CD4-positive, alpha-beta T cell treated with Interleukin-1 beta for 1 hour (primary cell): ENCODE measurements around the gene DDR1.
"Not testable (repeated sequence)": the region's sequence is repeated elsewhere in the genome, so short reads cannot be mapped to it uniquely, and the experiment has no call there.

Source experiments
- DNase-seq, 2 donors: peaks; one replicate each; pipeline ENCODE4 v3.0.0-alpha.2; 2020 to 2022

DDR1 gene

DNA sequence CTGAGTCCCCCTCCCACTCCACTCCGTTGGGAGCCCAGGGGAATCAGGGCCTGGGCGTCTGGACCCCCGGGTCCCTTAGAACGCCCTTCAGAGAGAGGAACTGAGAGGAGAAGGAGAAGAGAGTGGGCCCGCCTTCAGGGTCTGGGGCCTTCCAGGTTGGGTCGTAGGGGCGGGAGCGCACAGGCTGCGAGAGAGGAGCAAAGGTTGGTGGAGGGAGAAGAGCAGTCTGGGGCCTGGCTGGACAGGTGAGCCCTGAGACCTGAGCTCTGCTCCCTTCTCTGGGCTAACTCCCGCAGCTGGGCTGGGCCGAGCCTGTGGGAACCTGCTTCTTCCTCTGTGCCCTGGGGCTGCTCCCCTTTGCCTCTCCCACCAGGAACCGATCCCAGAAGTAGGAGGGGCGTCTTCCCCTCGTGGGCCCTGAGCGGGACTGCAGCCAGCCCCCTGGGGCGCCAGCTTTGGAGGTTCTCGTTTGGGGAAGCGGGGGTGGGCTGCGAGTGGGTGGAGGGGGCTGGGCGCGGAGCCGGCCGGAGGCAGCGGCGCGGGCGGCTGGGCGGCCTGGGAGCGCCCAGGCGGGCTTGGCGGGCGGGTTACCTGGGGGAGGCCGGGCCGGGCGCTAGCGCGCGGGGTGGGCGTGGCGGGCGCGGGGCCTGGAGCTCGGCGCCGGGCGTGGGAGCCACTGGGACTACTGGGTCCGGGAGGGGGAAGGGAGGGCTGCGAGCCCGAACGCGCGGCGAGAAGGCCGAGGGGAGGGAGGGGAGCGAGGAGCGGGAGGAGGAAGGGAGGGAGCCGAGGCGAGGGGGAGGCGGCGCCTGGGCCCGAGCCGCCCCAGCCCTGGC is at the start of gene DDR1:
Gene DDR1, plus strand, starts transcription at position 835 of the 836 bp plus-strand sequence. CDS start 4,211 bp downstream, outside the sequence.
- DNase-seq, result peak; percentile 45 to 56

DNA sequence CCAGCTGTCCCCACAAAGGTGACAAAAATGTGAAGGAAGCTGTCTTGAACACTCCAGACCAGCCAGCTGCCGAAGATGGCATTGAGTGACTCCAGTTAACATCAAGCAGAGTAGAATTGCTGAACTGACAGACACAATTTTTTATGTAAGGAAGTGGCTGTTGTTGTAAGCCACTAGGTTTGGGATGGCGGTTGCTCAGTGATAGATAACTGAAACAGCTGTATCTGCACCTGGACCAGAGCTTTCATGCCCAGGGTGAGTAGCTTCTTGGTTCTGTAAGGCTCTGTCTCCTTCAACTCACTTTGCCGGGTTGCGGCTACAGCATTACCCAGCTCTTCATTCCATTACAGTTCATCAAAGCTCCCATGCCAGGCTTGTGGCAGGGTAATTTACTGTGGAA is 49.7 kb upstream of the DDR1 start:
- no peak for DNase-seq

DNA sequence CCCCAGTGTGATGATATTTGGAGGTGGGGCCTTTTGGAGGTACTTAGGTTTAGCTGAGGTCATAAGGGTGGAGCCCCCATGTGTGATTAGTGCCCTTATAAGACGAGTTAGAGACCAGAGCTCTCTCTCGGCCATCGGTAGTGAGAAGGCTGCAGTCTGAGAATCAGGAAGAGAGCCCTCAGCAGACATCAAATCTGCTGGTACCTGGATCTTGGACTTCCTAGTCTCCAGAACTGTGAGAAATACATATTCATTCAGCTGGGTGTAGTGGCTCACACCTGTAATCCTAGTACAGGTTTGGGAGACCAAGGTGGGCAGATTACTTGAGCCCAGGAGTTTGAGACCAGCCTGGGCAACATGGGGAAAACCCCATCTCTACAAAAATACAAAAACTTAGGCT is 48.7 kb upstream of the DDR1 start:
- DNase-seq, result no peak

DNA sequence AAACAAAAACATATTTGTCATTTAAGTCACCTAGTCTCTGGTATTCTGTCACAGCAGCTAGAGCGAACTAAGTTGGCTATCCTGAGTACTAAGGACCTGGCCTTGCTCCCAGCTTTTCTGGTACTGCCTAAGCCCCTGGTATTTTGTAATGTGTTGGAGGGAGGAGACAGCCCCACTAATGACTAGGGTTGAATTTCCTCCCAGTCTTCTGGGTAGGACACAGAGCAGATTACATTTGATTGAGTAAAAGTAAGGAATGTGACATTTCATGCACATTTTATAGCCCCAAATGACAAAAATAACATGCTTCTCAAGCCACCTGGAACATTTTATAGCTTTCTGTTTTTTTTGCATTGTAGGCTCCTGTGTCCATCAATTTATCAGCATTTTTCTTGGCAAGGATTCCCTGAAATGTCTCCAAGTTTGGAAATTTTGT is 47.9 kb upstream of the DDR1 start:
- no peak for DNase-seq

DNA sequence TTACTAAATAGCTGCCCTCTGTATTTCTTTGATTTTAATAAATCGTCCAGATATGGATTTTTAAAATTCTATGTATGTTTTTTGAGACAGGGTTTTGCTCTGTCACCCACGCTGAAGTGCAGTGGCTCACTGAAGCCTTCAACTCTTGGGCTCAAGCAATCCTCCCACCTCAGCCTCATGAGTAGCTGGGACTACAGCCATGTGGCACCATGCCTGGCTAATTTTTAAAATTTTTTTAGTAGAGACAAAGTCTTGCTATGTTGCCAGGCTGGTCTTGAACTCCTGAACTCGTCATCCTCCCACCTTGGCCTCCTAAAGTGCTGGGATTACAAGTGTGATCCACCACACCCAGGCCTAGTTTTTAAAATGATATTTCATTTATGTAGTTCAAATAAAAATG is 47.4 kb upstream of the DDR1 start:
- no peak for DNase-seq

DNA sequence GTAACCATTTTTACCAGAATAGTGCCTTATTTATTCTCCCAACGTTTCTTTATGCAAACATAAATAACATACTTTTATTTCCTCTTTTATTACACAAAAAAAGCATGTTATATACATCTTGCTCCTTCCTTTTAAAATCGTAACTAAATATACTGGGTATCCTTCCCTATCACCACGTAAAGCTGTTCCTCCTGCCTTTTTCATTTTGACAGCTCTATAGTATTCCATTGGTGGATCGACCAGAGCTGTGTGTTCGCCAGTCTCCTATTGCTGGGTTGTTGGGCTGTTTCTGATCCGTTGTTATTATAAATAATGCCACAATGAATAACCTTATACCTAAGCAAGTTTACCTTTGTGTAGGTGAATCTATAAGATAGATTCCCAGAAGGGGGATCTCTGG is 46.9 kb upstream of the DDR1 start:
- no peak for DNase-seq

DNA sequence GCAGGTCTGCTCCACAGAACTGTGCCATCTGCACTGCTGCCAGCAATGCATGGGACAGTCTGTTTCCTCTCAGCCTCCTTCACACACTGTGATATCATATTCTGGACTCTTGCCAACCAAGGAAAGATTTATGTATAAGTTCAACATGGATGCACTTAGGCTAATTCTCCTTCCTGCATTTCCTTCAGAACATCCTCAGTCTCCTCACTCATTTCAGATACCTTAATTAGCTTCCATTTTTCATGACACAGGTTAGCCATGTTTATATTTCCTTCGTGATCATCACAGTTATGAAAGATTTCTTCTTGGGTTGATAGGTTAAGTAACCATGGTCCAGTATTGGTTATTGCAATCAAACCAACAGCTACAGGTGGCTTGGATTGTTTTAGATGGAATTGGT is 46.4 kb upstream of the DDR1 start:
- DNase-seq, result no peak

DNA sequence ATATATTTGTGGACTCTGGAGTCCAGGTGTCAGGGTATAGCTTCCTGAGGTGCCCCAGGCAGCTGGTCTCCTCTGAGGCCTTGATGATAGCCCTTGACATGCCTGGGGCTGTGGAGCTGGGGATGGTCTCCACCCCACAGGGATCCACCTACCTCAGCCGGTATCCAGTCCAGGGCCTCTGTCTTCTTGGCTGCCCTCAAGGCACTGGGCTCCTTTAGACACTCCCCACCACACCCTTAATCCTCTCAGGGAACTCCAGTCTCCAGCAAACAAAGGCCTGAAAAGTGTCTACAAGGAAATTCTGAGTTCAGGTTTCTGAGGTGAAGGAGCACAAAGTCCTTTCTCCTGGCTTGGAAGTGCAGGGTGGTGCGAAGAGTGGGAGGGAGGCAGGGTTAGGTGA is 44.6 kb upstream of the DDR1 start:
- no peak for DNase-seq

DNA sequence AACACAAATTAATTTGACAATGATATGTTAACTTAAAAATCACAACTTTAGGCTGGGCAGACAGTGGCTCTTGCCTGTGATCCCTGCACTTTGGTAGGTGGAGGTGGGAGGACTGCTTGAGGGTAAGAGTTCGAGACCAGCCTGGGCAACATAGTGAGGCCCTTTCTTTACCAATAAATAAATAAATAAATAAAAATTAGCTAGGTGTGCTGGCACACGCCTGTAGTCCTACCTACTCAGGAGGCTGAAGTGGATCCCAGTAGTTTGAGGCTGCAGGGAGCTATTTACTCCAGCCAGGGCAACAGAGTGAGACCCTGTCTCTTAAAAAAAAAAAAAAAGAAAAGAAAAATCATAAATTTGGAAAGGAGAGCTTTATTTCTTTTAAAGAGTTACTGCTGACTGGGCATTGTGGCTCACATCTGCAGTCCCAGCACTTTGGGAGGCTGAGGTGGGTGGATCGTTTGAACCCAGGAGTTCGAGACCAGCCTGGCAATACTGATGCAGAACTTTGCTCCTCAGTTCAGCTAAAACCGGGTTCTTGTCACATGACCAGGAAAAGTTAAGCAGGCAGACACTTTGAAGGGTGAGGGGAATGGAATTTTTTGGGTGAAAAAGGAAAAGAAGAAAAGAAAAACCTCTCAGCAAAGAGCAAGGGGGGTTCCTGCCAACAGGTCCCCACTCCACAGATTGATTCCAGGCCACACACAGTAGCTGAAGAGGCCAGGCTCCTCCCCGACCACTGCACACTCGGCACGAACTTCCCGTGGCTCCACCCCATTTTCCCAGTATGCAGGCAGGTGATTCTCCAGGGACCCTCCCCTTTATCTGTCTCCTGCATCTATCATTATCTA is 44.0 kb upstream of the DDR1 start:
- DNase-seq, result no peak

DNA sequence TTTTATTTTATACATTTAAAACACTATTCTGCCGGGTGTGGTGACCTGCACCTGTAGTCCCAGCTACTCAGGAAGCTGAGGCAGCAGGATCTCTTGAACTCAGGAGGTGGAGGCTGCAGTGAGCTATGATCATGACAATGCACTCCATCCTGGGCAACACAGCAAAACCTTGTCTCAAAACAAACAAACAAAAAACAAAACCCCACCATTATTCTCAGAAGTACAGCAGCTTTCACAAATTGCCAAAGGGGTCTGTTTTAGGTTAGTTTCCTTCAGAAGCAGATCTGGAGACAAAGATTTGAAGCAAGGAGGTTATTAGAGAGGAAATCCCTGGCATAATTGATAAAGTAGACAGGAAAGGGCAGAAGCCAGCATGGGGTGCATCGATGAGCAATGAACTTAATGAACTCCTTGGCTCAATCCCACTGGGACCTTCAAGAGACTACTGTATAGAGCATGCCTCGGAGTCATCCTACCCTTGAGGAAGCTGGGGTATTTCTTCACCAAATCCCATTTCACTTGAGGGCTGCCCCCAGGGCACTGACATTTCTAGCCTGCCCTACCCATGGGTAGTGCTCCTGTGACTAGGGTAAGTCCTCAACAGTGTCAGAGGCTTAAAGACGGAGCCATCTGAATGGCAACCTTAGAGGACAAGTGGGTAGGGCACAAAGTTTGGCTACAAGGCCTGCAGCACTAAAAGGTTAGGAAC is 43.2 kb upstream of the DDR1 start:
- DNase-seq, result no peak

DNA sequence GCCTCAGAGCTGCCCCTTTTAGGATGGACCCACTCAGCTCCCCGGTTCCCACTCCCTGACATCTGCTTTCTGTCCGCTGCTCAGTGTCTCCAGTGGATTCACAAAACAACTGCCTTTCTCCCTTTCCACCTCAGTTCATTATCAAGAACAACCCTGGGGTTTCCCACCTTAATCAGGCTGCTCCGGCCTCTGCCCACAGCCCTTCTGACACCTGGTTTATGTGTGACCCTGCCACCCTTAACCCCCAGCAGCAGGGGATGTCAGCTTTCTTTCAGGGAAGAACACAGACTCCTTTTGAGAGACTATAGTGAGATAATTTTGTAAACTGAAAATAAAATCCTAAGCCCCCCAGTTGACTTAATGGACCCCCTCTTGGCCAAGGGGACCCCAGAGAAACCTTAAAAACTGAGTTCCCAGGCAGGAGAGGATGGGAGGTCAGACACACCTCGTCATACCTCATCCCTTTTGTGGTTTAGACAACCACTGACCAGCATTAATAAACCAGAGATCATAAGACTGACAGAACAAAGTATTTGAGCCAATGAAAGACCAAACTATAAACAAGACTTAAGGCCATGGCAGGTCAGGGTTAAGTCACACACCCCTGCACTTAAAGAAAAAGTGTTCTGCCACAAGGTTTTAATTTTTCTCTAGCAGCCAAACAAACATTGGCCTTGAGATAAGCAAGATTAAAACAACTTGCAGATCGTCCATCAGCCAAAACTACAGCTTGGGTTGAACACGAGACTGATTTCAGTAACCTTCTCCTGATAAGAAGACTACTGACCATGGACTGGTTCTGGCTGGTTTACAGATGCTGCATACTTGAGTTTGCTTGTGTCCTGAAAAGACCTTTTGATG is 42.4 kb upstream of the DDR1 start:
- DNase-seq, result no peak

DNA sequence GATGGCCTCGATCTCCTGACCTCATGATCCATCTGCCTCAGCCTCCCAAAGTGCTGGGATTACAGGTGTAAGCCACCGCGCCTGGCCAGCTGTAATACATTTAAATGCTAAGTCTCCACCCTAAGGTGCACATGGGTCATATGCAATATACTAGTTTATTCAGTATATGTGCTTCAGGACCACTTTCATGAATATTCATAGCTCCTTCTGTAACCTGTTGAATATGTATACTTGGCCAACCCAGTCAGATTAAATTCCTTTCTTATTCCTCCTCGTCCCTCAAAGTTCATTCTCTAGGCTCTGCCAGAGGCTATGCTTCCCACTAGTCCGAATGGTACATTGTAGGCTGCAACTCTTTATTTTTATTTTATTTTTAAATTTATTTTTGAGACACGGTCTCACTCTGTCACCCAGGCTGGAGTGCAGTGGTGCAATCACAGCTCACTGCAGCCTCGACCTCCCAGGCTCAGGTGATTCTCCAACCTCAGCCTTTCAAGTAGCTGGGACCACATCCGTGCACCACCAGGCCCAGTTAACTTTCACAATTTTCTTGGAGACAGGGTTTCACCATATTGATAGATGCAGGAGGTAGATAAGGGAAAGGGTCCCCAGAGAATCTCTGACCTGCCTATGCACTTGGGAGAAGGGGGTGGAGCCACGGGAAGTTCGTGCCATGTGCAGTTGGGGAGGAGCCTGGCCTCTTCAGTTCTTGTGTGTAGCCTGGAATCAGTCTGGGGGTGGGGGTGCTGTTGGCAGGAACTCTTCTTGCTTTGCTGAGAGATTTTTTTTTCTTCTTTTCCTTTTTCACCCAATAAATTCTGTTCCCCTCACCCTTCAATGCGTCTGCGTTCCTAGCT is 41.3 kb upstream of the DDR1 start:
- DNase-seq, result no peak

DNA sequence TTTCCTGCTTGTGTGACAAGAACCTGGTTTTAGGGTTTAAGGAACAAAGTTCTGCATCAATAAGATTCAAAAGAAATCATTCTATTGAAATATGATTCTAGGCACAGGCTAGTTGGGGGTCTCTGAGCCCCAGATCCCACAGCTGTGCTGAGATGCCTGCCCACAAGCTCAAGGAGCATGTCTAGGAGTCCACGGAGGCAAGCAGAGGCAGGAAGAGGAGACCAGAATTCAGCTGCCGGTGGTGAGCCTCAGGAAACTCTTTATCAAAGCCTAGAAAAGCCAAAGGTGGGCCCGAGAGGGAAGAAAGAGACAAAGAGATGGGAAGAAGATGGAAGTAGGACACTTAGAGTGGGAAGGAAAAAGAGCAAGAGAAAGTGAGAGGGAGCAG is 40.7 kb upstream of the DDR1 start:
- DNase-seq, result no peak

DNA sequence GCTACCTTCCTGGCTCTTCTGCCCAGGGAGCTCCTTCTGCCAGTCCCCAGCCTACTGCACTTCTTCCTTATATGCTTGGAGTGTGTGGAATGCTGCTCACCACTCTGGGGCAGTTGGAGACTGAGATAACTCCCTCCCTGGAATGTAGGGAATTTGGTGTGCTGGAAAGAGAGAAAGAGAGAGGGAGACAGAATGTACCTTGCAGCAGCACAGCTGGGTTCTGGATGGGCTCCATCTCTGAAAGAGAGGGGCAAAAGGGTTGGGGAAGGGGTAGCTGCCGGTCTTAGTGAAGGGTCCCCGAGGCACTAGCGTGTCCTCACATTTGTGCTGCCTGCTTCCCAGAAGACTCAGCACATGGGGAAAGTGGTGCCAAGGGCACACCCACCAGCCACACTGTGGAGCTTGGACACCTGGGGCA is 40.2 kb upstream of the DDR1 start:
- no peak for DNase-seq

DNA sequence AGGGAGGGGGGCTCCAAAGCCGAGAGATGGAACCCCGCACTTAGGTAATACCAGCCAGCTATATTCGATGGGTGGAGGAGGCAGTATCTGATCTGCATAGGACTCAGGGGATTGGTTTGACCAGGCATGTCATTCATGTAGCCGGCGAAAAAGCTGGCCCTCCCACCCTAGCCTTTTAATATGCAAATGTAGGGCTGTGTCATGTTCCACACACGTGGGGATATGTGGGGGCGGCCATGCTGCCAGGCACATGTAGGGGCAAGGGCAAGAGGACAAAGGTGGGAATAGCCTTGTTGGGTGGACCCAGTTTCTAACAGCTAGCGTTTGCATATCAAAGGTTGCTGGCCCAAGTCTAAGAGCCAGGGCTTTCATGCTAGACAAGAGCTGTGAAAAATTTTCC is 39.1 kb upstream of the DDR1 start:
- DNase-seq, result no peak

DNA sequence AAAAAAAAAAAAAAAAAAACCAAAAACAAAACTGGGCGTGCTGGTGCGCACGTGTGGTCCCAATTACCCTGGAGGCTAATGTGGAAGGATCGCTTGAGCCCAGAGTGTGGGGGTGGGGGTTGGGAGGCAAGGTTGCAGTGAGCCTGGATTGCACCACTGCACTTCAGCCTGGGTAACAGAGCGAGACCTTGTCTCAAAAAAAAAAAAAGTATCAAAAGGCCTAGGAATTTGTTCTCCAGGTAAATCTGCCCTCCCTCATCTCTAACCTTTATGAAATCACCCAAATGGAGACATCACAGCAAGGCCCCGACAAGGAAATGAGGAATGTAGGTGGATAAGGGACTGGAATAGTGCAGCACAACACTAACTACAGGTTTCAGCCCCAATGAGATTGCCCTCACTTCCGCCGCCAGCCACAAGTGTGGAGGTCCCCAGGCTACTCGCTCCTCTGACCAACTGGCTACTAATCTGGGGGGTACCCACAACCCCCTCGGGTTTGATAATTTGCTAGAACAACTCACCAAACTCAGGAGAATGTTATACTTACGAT is 36.8 kb upstream of the DDR1 start:
- DNase-seq, result no peak

DNA sequence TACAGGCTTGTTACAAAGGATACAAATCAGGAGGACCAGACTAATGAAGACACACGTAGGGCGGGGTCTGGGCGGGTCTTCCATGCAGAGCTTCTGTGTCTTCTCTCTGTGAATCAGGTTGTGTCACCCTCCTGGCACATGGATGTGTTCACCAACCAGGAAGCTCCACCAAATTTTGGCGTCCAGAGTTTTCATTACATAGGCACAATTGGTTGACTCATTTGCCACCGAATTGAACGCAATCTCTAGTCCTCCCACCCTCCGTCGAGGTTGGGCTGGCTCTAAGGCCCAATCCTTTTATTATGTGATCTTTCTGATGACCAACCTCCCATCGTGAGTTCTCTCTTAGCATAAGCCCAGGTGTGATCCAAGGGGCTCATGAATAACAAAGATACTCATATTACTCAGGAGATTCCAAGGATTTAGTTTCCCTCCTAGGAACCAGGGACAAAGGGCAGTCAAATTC is 36.3 kb upstream of the DDR1 start:
- DNase-seq, result no peak

DNA sequence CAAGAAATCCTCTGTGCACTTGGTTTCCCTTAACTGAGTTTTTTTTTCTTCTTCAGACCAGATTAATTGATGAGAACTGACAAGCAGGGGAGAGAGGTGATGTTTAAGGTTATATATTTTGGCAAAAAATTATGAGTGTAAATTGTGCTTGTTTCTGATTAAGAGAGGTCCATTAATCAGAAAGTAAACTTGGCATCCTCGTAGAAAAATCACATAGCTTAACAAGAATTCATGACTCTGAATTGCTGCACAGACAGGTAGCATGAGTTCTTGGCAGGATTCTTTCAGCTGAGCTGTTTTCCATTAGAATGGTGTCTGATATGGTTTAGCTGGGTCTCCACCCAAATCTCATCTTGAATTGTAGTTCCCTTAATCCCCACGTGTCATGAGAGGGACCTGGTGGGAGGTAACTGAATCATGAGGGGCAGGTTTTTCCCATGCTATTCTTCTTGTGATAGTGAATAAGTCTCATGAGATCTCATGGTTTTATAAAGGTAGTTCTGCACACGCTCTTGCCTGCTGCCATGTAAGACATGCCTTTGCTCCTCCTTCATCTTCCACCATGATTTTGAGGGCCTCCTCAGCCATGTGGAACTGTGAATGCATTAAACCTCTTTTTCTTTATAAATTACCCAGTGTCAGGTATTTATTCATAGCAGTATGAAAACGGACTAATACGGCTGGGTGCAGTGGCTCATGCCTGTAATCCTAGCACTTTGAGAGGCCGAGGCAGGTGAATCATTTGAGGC is 34.2 kb upstream of the DDR1 start:
- no peak for DNase-seq

DNA sequence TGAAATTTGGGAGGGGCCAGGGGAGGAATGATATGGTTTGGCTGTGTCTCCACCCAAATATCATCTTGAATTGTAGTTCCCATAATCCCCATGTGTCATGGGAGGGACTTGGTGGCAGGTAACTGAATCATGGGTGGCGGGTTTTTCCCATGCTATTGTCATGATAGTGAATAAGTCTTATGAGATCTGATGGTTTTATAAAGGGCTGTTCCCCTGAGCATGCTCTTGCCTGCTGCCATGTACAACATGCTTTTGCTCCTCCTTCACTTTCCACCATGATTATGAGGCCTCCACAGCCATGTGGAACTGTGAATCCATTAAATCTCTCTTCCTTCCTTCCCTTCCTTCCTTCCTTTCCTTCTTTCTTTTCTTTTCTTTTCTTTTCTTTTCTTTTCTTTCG is 31.9 kb upstream of the DDR1 start:
- not testable (repeated sequence) for DNase-seq
